ENCODE data around the gene APC2. TPM values are rescaled to one million over a fixed set of nuclear protein-coding genes. Genes with fewer than 3 reads are reported as not detected.

Gene APC2
- total and polyA plus RNA-seq, 4 donors = under 0.01 to 0.06 (median 0.03) TPM

GRCh38 chr19:1410789-1411188, 39.1 kb upstream of the APC2 start:
- no peak for DNase-seq (ENCODE audit: low spot score)
- Histone ChIP-seq H3K27me3 (ENCODE audit: control insufficient read depth in 4 of 4, insufficient read depth in 4 of 4, low read length in 3 of 4) (no peaks in the 10 kb centered on the region), H3K4me1 (ENCODE audit: control insufficient read depth in 4 of 4, insufficient read depth in 4 of 4, low read length in 3 of 4) (peaks cover 34 to 64% (median 56%) of the 10 kb centered on the region in 4 donors), H3K9ac (ENCODE audit: low read depth in 1 of 2, low read length in 2 of 2) (peak overlapping the region in 1 of 2 donors; percentile 6), H3K27ac (ENCODE audit: low read depth in 1 of 2, low read length in 2 of 2) (peak overlapping the region; percentile 62 to 67), H3K4me3 (ENCODE audit: low read depth in 1 of 3, low read length in 3 of 3) (no peak overlapping the region), H3K9me3 (ENCODE audit: control insufficient read depth in 4 of 4, low read length in 3 of 4) (no peaks in the 10 kb centered on the region), H3K36me3 (ENCODE audit: control insufficient read depth in 4 of 4, insufficient read depth in 3 of 4, low read depth in 1 of 4, low read length in 3 of 4) (peaks cover 0 to 5% (median 0%) of the 10 kb centered on the region in 4 donors)
- no peak for TF ChIP-seq REST (IDR thresholded peaks at IDR 0.05)
- no peak for TF ChIP-seq FOXA2 (IDR thresholded peaks at IDR 0.05)
- 86% methylated on average over 9 of the region's 9 CpGs for WGBS

GRCh38 chr19:1411255-1412191, 38.4 kb upstream of the APC2 start:
- H3K27ac ChIP-seq (ENCODE audit: low read depth in 1 of 2, low read length in 2 of 2) = peak overlapping the region; percentile 62 to 67
- peaks cover 39 to 67% (median 60%) of the 10 kb centered on the region in 4 donors for H3K4me1 ChIP-seq (ENCODE audit: control insufficient read depth in 4 of 4, insufficient read depth in 4 of 4, low read length in 3 of 4)
- peaks cover 0 to 7% (median 0%) of the 10 kb centered on the region in 4 donors for H3K36me3 ChIP-seq (ENCODE audit: control insufficient read depth in 4 of 4, insufficient read depth in 3 of 4, low read depth in 1 of 4, low read length in 3 of 4)
- no peaks in the 10 kb centered on the region for H3K27me3 ChIP-seq (ENCODE audit: control insufficient read depth in 4 of 4, insufficient read depth in 4 of 4, low read length in 3 of 4)
- 77% methylated on average over 29 of the region's 29 CpGs for WGBS
- no peak overlapping the region for H3K4me3 ChIP-seq (ENCODE audit: low read depth in 1 of 3, low read length in 3 of 3)
- peak overlapping the region in 1 of 2 donors; percentile 6 for H3K9ac ChIP-seq (ENCODE audit: low read depth in 1 of 2, low read length in 2 of 2)
- DNase-seq (ENCODE audit: low spot score) = no peak
- TF ChIP-seq RXRA (IDR thresholded peaks at IDR 0.05) (no peak), HNF4A (conservative IDR thresholded peaks at IDR 0.05) (no peak), YY1 (IDR thresholded peaks at IDR 0.05) (no peak), JUND (IDR thresholded peaks at IDR 0.05) (no peak), CTCF (IDR thresholded peaks at IDR 0.05; ENCODE audit: low read depth, low read length, missing input control) (no peak), ATF3 (IDR thresholded peaks at IDR 0.05) (no peak), GABPA (IDR thresholded peaks at IDR 0.05 in 1 of 2, conservative IDR thresholded peaks at IDR 0.05 in 1 of 2) (no peak), FOXA1 (IDR thresholded peaks at IDR 0.05) (no peak), TAF1 (conservative IDR thresholded peaks at IDR 0.05) (no peak), MAX (IDR thresholded peaks at IDR 0.05) (no peak), REST (IDR thresholded peaks at IDR 0.05) (no peak), SP1 (IDR thresholded peaks at IDR 0.05) (no peak), NR2F2 (IDR thresholded peaks at IDR 0.05) (no peak), HNF4G (IDR thresholded peaks at IDR 0.05) (no peak), ZBTB33 (IDR thresholded peaks at IDR 0.05) (no peak), RAD21 (IDR thresholded peaks at IDR 0.05) (no peak), FOXA2 (IDR thresholded peaks at IDR 0.05) (no peak), EGR1 (IDR thresholded peaks at IDR 0.05; ENCODE audit: low read depth in 2 of 2) (no peak)
- no peaks in the 10 kb centered on the region for H3K9me3 ChIP-seq (ENCODE audit: control insufficient read depth in 4 of 4, low read length in 3 of 4)
